B cell (primary cell): Measurements from ENCODE around the gene RASSF3. TPM values are rescaled to one million over a fixed set of nuclear protein-coding genes. Genes with fewer than 3 reads are reported as not detected.

ENCODE experiments used
- ATAC-seq: fragments of 200-7000 bp; cut with Tn5 transposase; one replicate; pipeline ENCODE4 v1.10.0; 2021; ENCODE audit warnings: low read depth, mild to moderate bottlenecking, moderate number of reproducible peaks, moderate library complexity
- CTCF ChIA-PET: fragments of 350-600 bp; sonication (Branson Sonifier 250); formaldehyde crosslinking; loops from one replicate; lab custom pipeline; 2021; ENCODE audit warnings: antibody characterized with exemption, inconsistent platforms; lab: Charles Lee
- POLR2A ChIA-PET: fragments of 350-600 bp; sonication (Branson Sonifier 250); formaldehyde crosslinking; loops from one replicate; lab custom pipeline; 2021; ENCODE audit warnings: antibody characterized with exemption; lab: Charles Lee
- DNase-seq: peaks from one replicate; pipeline ENCODE4 v3.0.0; 2013
- H2AFZ ChIP-seq: 2 replicates; pipeline ENCODE4 v1.6.1; 2012; ENCODE audit warnings: mild to moderate bottlenecking, low read depth, low read length; ENCODE audit not compliant: insufficient read depth, poor library complexity, severe bottlenecking
- H3K27ac ChIP-seq, 2 donors: 1 replicate in 1 of 2; 2 replicates in 1 of 2; pipeline ENCODE4 v1.5.1; 2012 to 2013; ENCODE audit warnings: low read length in 2 of 2, mild to moderate bottlenecking in 2 of 2, moderate library complexity in 1 of 2
- H3K27me3 ChIP-seq, 4 experiments: fragments of 200-600 bp in 1 of 4; sonication (generic) in 1 of 4; replicated peaks in 1 of 4; 1 replicate in 2 of 4; 2 replicates in 2 of 4; pipeline versions ENCODE4 v1.6.1 to v1.7.0; 2013 to 2016; ENCODE audit warnings: low read length in 3 of 4, mild to moderate bottlenecking in 2 of 4, mixed read lengths in 1 of 4, moderate library complexity in 1 of 4; ENCODE audit not compliant: insufficient read depth in 4 of 4, control insufficient read depth in 3 of 4; ENCODE audit errors: control extremely low read depth in 1 of 4
- H3K36me3 ChIP-seq, 2 experiments: replicated peaks in 1 of 2; 1 replicate in 1 of 2; 2 replicates in 1 of 2; pipeline versions ENCODE4 v1.6.1 to v1.7.1; 2013; ENCODE audit warnings: low read length in 1 of 2; ENCODE audit not compliant: insufficient read depth in 2 of 2, control insufficient read depth in 1 of 2; ENCODE audit errors: control extremely low read depth in 1 of 2, extremely low read depth in 1 of 2
- H3K4me1 ChIP-seq, 2 donors: fragments of 200-600 bp in 1 of 2; sonication (generic) in 1 of 2; 1 replicate in 1 of 2; 2 replicates in 1 of 2; pipeline versions ENCODE4 v1.5.1 to v1.6.1; 2013 to 2017; ENCODE audit warnings: low read length in 2 of 2; ENCODE audit not compliant: control insufficient read depth in 2 of 2, insufficient read depth in 2 of 2
- H3K4me2 ChIP-seq: replicated peaks from 2 replicates; pipeline ENCODE3; 2012; ENCODE audit warnings: mild to moderate bottlenecking, low read depth, low read length; ENCODE audit not compliant: poor library complexity, severe bottlenecking
- H3K4me3 ChIP-seq, 5 experiments: fragments of 200-600 bp in 1 of 5; sonication (generic) in 1 of 5; 1 replicate in 3 of 5; 2 replicates in 2 of 5; pipeline versions ENCODE4 v1.5.1 to v1.7.0; 2011 to 2016; ENCODE audit warnings: low read length in 4 of 5, mild to moderate bottlenecking in 4 of 5, low read depth in 2 of 5, control low read depth in 1 of 5, moderate library complexity in 1 of 5; ENCODE audit not compliant: insufficient read depth in 1 of 5; ENCODE audit errors: control extremely low read depth in 1 of 5, extremely low read depth in 1 of 5
- H3K79me2 ChIP-seq: fragments of 200-600 bp; sonication (generic); one replicate; pipeline ENCODE4 v1.6.0; 2016; ENCODE audit warnings: low read length; ENCODE audit not compliant: control insufficient read depth, insufficient read depth
- H3K9ac ChIP-seq: fragments of 200-600 bp; sonication (generic); 2 replicates; pipeline ENCODE4 v1.6.1; 2017; ENCODE audit warnings: mild to moderate bottlenecking, low read length, moderate library complexity
- H3K9me3 ChIP-seq, 3 donors: one replicate each; pipeline versions ENCODE4 v1.6.1 to v1.7.1; 2013; ENCODE audit warnings: low read length in 2 of 3; ENCODE audit not compliant: control insufficient read depth in 2 of 3, insufficient read depth in 1 of 3; ENCODE audit errors: control extremely low read depth in 1 of 3
- H4K20me1 ChIP-seq: 2 replicates; pipeline ENCODE4 v1.6.0; 2012; ENCODE audit warnings: mild to moderate bottlenecking, low read length; ENCODE audit not compliant: insufficient read depth, control insufficient read depth, poor library complexity, severe bottlenecking
- H3K27ac Mint-ChIP-seq: one replicate; pipeline ENCODE4 v1.8.0; 2021; ENCODE audit warnings: mixed read lengths
- H3K27me3 Mint-ChIP-seq: one replicate; pipeline ENCODE4 v1.8.0; 2021; ENCODE audit warnings: mixed read lengths
- H3K4me1 Mint-ChIP-seq: one replicate; pipeline ENCODE4 v1.8.0; 2021; ENCODE audit warnings: mixed read lengths
- H3K4me3 Mint-ChIP-seq: one replicate; pipeline ENCODE4 v1.8.0; 2021; ENCODE audit warnings: mixed read lengths
- H3K9me3 Mint-ChIP-seq: one replicate; pipeline ENCODE4 v1.8.0; 2022; ENCODE audit warnings: mixed read lengths; ENCODE audit not compliant: insufficient read depth
- CTCF ChIP-seq: fragments of 200-600 bp; IDR thresholded peaks from one replicate; pipeline ENCODE4 v1.8.0; 2022; ENCODE audit warnings: antibody characterized with exemption, mild to moderate bottlenecking
- EZH2 ChIP-seq: IDR thresholded peaks from 2 replicates; pipeline ENCODE4 v1.6.1; 2012; ENCODE audit warnings: borderline replicate concordance, low read depth, mild to moderate bottlenecking, moderate library complexity, low read length; ENCODE audit not compliant: insufficient read depth, poor library complexity, severe bottlenecking
- WGBS: methylation state at CpG from one replicate; pipeline ENCODE4 v1.1.5; 2013; ENCODE audit warnings: missing lambda C conversion rate; ENCODE audit not compliant: insufficient coverage; 5-methylcytosine and 5-hydroxymethylcytosine counted together
- intact Hi-C: fragments of 100-400 bp; cut with micrococcal nuclease; formaldehyde crosslinking; loops from one replicate; pipeline ENCODE4 v1.10.0; 2022
- polyA plus RNA-seq: library from polyadenylated mRNA; depleted of rRNA; stranded (reverse); fragments of >200 nt; gene quantifications from 2 replicates; pipeline ENCODE4 v1.2.3, GENCODE V29; 2012
- total RNA-seq, 2 donors: library from RNA; stranded (reverse); fragments of 120-200 nt in 1 of 2; gene quantifications; 1 replicate in 1 of 2; 2 replicates in 1 of 2; pipeline versions ENCODE4 v1.2.3 to v1.2.4, GENCODE V29; 2013 to 2022

Gene RASSF3
- total and polyA plus RNA-seq, 2 donors (not counting 1 experiment from before 2014, with no cell fraction given), result 25.8 to 104 TPM

GRCh38 chr12:64571411-64571810 lies 38.9 kb upstream of the RASSF3 start:
- ChIA-PET POLR2A (no interaction called here), CTCF (interaction anchor here (1.0 kb wide), 1 partner anchor 35 kb away, joined by 3 read pairs; no protein-coding TSS in a partner anchor)
- ATAC-seq (no peak), DNase-seq (no peak)
- Histone ChIP-seq H4K20me1 (no peaks in the 10 kb centered on the region), H3K4me2 (no peak overlapping the region), H2AFZ (no peak overlapping the region), H3K9ac (no peak overlapping the region), H3K27ac (no peak overlapping the region), H3K9me3 (peaks cover 1 to 21% (median 14%) of the 10 kb centered on the region in 3 donors), H3K27me3 (no peaks in the 10 kb centered on the region), H3K79me2 (no peaks in the 10 kb centered on the region), H3K4me3 (no peak overlapping the region), H3K36me3 (no peaks in the 10 kb centered on the region), H3K4me1 (no peaks in the 10 kb centered on the region)
- peaks cover 3% of the 10 kb centered on the region for H3K27me3 Mint-ChIP-seq
- intact Hi-C loops, result no loop called here
- no peak overlapping the region for H3K4me3 Mint-ChIP-seq
- TF ChIP-seq CTCF (no peak), EZH2 (no peak)
- no peak overlapping the region for H3K27ac Mint-ChIP-seq
- no peaks in the 10 kb centered on the region for H3K4me1 Mint-ChIP-seq
- WGBS, result 100% methylated on average over 2 of the region's 2 CpGs
- H3K9me3 Mint-ChIP-seq, result peaks cover 2% of the 10 kb centered on the region

- DNase-seq (no peak), ATAC-seq (no peak)
- H3K4me3 Mint-ChIP-seq, result no peak overlapping the region
- Histone ChIP-seq H3K27ac (no peak overlapping the region), H3K4me2 (no peak overlapping the region), H2AFZ (no peak overlapping the region), H3K9ac (no peak overlapping the region), H3K4me3 (no peak overlapping the region), H3K36me3 (no peaks in the 10 kb centered on the region), H3K9me3 (peaks cover 1 to 24% (median 14%) of the 10 kb centered on the region in 3 donors), H4K20me1 (no peaks in the 10 kb centered on the region), H3K4me1 (no peaks in the 10 kb centered on the region), H3K27me3 (no peaks in the 10 kb centered on the region), H3K79me2 (no peaks in the 10 kb centered on the region)
- H3K27me3 Mint-ChIP-seq, result peaks cover 3% of the 10 kb centered on the region
- no peak overlapping the region for H3K27ac Mint-ChIP-seq
- H3K9me3 Mint-ChIP-seq, result peaks cover 2% of the 10 kb centered on the region
- no peak for TF ChIP-seq EZH2
- intact Hi-C loops, result no loop called here
- no peaks in the 10 kb centered on the region for H3K4me1 Mint-ChIP-seq
- ChIA-PET POLR2A (no interaction called here), CTCF (interaction anchor here (1.0 to 1.7 kb wide), 2 partner anchors 22 to 34 kb away, joined by 3 to 6 read pairs; no protein-coding TSS in a partner anchor)
- 86% methylated on average over 1 of the region's 2 CpGs for WGBS
Measured at GRCh38 chr12:64572241-64572640, 38.1 kb upstream of the RASSF3 start.
